Fibroblast of villous mesenchyme (primary cell): Measurements from ENCODE around the gene CDC14A. TPM values are rescaled to one million over a fixed set of nuclear protein-coding genes. Genes with fewer than 3 reads are reported as not detected.

Experiments
- DNase-seq: peaks from one replicate; pipeline ENCODE4 v3.0.0-alpha.2; 2010; ENCODE audit warnings: low read depth
- H3K4me3 ChIP-seq: 2 replicates; pipeline ENCODE4 v1.5.1; 2011; ENCODE audit warnings: low read depth, mild to moderate bottlenecking, low read length
- total RNA-seq: library from RNA; depleted of rRNA; stranded (reverse); fragments of >200 nt; gene quantifications from 2 replicates; pipeline ENCODE4 v1.2.3, GENCODE V29; 2012
- TF ChIP-seq, protein P1 (sequence below): IDR thresholded peaks from 2 replicates; pipeline ENCODE4 v1.5.1; 2012; ENCODE audit warnings: low read depth, mild to moderate bottlenecking, low read length; ENCODE audit not compliant: insufficient read depth

Gene CDC14A
- total RNA-seq, 1 donor: 5.2 TPM

GRCh38 chr1:100524355-100524754, 172.0 kb downstream of the CDC14A start:
- DNase-seq: no peak
- TF ChIP-seq, protein P1, sequence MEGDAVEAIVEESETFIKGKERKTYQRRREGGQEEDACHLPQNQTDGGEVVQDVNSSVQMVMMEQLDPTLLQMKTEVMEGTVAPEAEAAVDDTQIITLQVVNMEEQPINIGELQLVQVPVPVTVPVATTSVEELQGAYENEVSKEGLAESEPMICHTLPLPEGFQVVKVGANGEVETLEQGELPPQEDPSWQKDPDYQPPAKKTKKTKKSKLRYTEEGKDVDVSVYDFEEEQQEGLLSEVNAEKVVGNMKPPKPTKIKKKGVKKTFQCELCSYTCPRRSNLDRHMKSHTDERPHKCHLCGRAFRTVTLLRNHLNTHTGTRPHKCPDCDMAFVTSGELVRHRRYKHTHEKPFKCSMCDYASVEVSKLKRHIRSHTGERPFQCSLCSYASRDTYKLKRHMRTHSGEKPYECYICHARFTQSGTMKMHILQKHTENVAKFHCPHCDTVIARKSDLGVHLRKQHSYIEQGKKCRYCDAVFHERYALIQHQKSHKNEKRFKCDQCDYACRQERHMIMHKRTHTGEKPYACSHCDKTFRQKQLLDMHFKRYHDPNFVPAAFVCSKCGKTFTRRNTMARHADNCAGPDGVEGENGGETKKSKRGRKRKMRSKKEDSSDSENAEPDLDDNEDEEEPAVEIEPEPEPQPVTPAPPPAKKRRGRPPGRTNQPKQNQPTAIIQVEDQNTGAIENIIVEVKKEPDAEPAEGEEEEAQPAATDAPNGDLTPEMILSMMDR: no peak
- no peak overlapping the region for H3K4me3 ChIP-seq

- H3K4me3 ChIP-seq: no peak overlapping the region
- no peak for DNase-seq
- TF ChIP-seq, protein P1: no peak
These were observed 174.6 kb downstream of the CDC14A start for GRCh38 chr1:100526894-100527293.

- peak; percentile 28 for DNase-seq
- TF ChIP-seq, protein P1: no peak
- no peak overlapping the region for H3K4me3 ChIP-seq
These were observed 176.6 kb downstream of the CDC14A start for GRCh38 chr1:100528871-100529270.

GRCh38 chr1:100530141-100530540, 177.8 kb downstream of the CDC14A start:
- TF ChIP-seq, protein P1: no peak
- no peak overlapping the region for H3K4me3 ChIP-seq
- DNase-seq: no peak

DNA sequence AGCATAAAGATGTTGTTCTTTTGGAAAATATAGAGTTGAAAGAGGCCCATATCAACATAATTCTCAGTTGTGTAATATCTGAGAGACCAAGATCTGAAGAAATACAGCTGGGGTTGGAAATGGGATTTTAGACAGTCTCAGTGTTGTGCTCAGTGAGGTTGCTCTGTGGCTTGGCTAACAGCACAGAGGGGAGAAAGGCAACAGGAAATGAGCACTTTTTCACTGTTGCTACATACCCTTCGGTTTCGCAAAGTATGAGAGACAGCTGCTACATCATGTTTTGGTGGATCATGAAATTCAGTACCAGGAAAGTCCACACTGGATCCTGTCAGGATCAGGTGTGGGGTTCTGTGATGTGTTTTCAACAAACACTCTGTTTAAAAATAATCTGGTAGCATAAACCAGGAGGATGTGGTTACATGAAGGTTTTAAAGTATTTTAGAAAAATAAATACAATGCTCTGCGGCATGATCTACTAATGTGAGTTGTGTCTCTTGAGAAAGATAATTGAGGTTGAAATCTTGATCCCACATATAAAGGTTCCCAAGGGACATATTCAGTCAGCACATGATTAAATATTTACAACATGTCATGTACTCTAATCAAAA, 178.7 kb downstream of the CDC14A start:
- TF ChIP-seq, protein P1: no peak
- no peak overlapping the region for H3K4me3 ChIP-seq
- peak; percentile 88 for DNase-seq

DNA sequence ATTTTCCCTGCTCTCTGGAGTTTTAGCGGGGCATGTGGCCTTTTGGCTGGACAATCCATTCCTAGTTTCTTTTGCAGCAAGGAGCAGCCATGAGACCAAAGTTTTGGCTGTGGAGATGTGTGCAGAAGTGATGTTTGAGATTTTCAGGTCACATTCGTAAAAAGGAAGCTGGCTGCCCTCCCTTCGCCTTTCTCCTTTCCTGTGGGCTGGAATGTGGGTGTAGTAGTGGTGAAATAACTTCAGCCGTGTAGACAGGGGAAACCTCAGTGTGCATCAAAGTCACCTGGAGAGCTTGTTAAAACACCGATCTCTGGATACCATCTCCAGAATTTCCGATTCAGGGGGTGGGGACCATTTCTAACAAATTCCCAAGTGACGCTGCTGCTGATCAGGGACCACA, 180.3 kb downstream of the CDC14A start:
- H3K4me3 ChIP-seq: no peak overlapping the region
- TF ChIP-seq, protein P1: no peak
- DNase-seq: no peak

DNA sequence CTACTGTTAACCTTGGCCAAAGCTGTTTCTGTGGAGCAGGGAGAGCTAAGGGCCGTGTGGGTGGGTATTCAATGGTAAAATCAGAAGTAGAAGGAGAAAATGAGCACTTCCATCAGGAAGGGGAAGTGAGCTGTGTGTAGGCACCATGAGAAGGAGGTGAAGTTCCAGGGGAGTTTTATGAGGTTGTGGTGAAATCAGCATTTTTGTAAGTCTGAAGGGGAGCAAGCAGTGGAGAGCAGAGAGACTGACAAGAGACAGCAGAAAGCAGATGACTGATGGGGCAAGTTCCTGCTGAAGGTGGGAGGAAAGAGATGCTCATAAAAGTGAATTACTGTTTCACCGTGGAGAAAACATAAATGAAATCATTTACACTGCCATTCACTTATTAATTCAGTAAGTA, 183.0 kb downstream of the CDC14A start:
- H3K4me3 ChIP-seq: no peak overlapping the region
- TF ChIP-seq, protein P1: no peak

More for the DNA sequence above, 183.0 kb downstream of the CDC14A start:
- DNase-seq: no peak
